OCI-LY1 (cell line): Measurements from ENCODE around the gene KRT6B.

Experiments
- H2AFZ ChIP-seq: fragments of 200-600 bp; sonication (generic), shearing (Covaris generic); 2 replicates; pipeline ENCODE4 v1.6.0; 2014; ENCODE audit warnings: antibody characterized with exemption, mild to moderate bottlenecking, low read length
- H3F3A ChIP-seq: fragments of 200-600 bp; sonication (generic), shearing (Covaris generic); 2 replicates; pipeline ENCODE4 v1.6.0; 2014; ENCODE audit warnings: mild to moderate bottlenecking, antibody characterized with exemption, low read length, moderate library complexity; ENCODE audit not compliant: insufficient read depth
- H3K27ac ChIP-seq: fragments of 200-600 bp; sonication (generic); 2 replicates; pipeline ENCODE4 v1.5.1; 2014; ENCODE audit warnings: low read length, mixed run types, mild to moderate bottlenecking, low read depth; ENCODE audit not compliant: poor library complexity, severe bottlenecking
- H3K27me3 ChIP-seq: fragments of 200-600 bp; sonication (generic); 2 replicates; pipeline ENCODE4 v1.6.0; 2014; ENCODE audit warnings: antibody characterized with exemption, mild to moderate bottlenecking, low read length, moderate library complexity; ENCODE audit not compliant: insufficient read depth
- H3K36me3 ChIP-seq: fragments of 200-600 bp; sonication (generic); 2 replicates; pipeline ENCODE4 v1.6.1; 2014; ENCODE audit warnings: mild to moderate bottlenecking, antibody characterized with exemption, low read length, moderate library complexity, mixed read lengths; ENCODE audit not compliant: insufficient read depth
- H3K4me1 ChIP-seq: fragments of 200-600 bp; sonication (generic); 2 replicates; pipeline ENCODE4 v1.5.1; 2014; ENCODE audit warnings: mild to moderate bottlenecking, low read length, moderate library complexity; ENCODE audit not compliant: insufficient read depth, severe bottlenecking
- H3K4me2 ChIP-seq: fragments of 200-600 bp; sonication (generic), shearing (Covaris generic); 2 replicates; pipeline ENCODE4 v1.6.1; 2014; ENCODE audit warnings: low read length
- H3K4me3 ChIP-seq: fragments of 200-600 bp; sonication (generic); 2 replicates; pipeline ENCODE4 v1.5.1; 2014; ENCODE audit warnings: low read length, low read depth, mild to moderate bottlenecking, mixed read lengths; ENCODE audit not compliant: poor library complexity, severe bottlenecking
- H3K79me2 ChIP-seq: fragments of 200-600 bp; shearing (Covaris generic); 2 replicates; pipeline ENCODE4 v1.6.1; 2016; ENCODE audit warnings: mixed run types, low read length, mixed read lengths; ENCODE audit not compliant: insufficient read depth
- H3K9ac ChIP-seq: fragments of 200-600 bp; sonication (generic), shearing (Covaris generic); 2 replicates; pipeline ENCODE4 v1.6.1; 2014; ENCODE audit warnings: mild to moderate bottlenecking, low read length, mixed read lengths
- H3K9me2 ChIP-seq: fragments of 200-600 bp; sonication (generic), shearing (Covaris generic); 2 replicates; pipeline ENCODE4 v1.6.1; 2014; ENCODE audit warnings: low read depth, mild to moderate bottlenecking, low read length, mixed read lengths
- H3K9me3 ChIP-seq: fragments of 200-600 bp; shearing (Covaris generic); 2 replicates; pipeline ENCODE4 v1.6.1; 2014; ENCODE audit warnings: low read length, mixed read lengths
- H4K20me1 ChIP-seq: fragments of 200-600 bp; sonication (generic), shearing (Covaris generic); 2 replicates; pipeline ENCODE4 v1.6.0; 2016; ENCODE audit warnings: mild to moderate bottlenecking, low read length; ENCODE audit not compliant: insufficient read depth
- EZH2 ChIP-seq: fragments of 200-600 bp; sonication (generic), shearing (Covaris generic); IDR thresholded peaks from 2 replicates; pipeline ENCODE4 v1.8.0; 2017; ENCODE audit warnings: borderline replicate concordance, mixed run types, mild to moderate bottlenecking, antibody characterized with exemption, low read length, moderate library complexity, mixed read lengths
- TF ChIP-seq, protein P1 (sequence below): fragments of 200-600 bp; sonication (generic), shearing (Covaris generic); IDR thresholded peaks from 2 replicates; pipeline ENCODE4 v1.5.1; 2017; ENCODE audit warnings: mild to moderate bottlenecking, antibody characterized with exemption, low read length, moderate library complexity, mixed read lengths

KRT6B gene

GRCh38 chr12:52440821-52441319, 11.1 kb downstream of the KRT6B start:
- Histone ChIP-seq H3K27me3 (peaks cover 3% of the 10 kb centered on the region), H3K4me2 (no peak overlapping the region), H3K79me2 (no peaks in the 10 kb centered on the region), H3K4me3 (no peak overlapping the region), H2AFZ (no peak overlapping the region), H3K9me3 (no peaks in the 10 kb centered on the region), H3K27ac (no peak overlapping the region), H3K9me2 (no peaks in the 10 kb centered on the region), H3K9ac (no peak overlapping the region), H3K36me3 (no peaks in the 10 kb centered on the region), H3K4me1 (no peaks in the 10 kb centered on the region), H3F3A (no peaks in the 10 kb centered on the region), H4K20me1 (no peaks in the 10 kb centered on the region)
- TF ChIP-seq, protein P1, sequence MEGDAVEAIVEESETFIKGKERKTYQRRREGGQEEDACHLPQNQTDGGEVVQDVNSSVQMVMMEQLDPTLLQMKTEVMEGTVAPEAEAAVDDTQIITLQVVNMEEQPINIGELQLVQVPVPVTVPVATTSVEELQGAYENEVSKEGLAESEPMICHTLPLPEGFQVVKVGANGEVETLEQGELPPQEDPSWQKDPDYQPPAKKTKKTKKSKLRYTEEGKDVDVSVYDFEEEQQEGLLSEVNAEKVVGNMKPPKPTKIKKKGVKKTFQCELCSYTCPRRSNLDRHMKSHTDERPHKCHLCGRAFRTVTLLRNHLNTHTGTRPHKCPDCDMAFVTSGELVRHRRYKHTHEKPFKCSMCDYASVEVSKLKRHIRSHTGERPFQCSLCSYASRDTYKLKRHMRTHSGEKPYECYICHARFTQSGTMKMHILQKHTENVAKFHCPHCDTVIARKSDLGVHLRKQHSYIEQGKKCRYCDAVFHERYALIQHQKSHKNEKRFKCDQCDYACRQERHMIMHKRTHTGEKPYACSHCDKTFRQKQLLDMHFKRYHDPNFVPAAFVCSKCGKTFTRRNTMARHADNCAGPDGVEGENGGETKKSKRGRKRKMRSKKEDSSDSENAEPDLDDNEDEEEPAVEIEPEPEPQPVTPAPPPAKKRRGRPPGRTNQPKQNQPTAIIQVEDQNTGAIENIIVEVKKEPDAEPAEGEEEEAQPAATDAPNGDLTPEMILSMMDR: no peak
- no peak for TF ChIP-seq EZH2

- Histone ChIP-seq H3K27ac (no peak overlapping the region), H3K9me3 (no peaks in the 10 kb centered on the region), H2AFZ (no peak overlapping the region), H3K9me2 (no peaks in the 10 kb centered on the region), H3K4me1 (no peaks in the 10 kb centered on the region), H3K79me2 (no peaks in the 10 kb centered on the region), H3K9ac (no peak overlapping the region), H3K4me2 (no peak overlapping the region), H3F3A (no peaks in the 10 kb centered on the region), H3K4me3 (no peak overlapping the region), H3K36me3 (no peaks in the 10 kb centered on the region), H4K20me1 (no peaks in the 10 kb centered on the region), H3K27me3 (peaks cover 3% of the 10 kb centered on the region)
- TF ChIP-seq EZH2: no peak
- TF ChIP-seq, protein P1: no peak
These were observed 12.1 kb downstream of the KRT6B start for GRCh38 chr12:52439845-52440244.

- no peaks in the 10 kb centered on the region for H3K4me1 ChIP-seq
- no peak overlapping the region for H2AFZ ChIP-seq
- TF ChIP-seq, protein P1: no peak
- TF ChIP-seq EZH2: no peak
- no peaks in the 10 kb centered on the region for H3K9me2 ChIP-seq
- H4K20me1 ChIP-seq: no peaks in the 10 kb centered on the region
- no peaks in the 10 kb centered on the region for H3K9me3 ChIP-seq
- no peaks in the 10 kb centered on the region for H3K36me3 ChIP-seq
- H3K4me2 ChIP-seq: no peak overlapping the region
- no peaks in the 10 kb centered on the region for H3K79me2 ChIP-seq
- H3K9ac ChIP-seq: no peak overlapping the region
- peaks cover 3% of the 10 kb centered on the region for H3K27me3 ChIP-seq
- H3K4me3 ChIP-seq: no peak overlapping the region
- no peak overlapping the region for H3K27ac ChIP-seq
- H3F3A ChIP-seq: no peaks in the 10 kb centered on the region
These were observed 12.5 kb downstream of the KRT6B start for GRCh38 chr12:52439420-52439819.
